GM18519 (cell line): ENCODE measurements around the gene FABP2.

Experiments used
- ATAC-seq: cut with Tn5 transposase; IDR thresholded peaks from one replicate; pipeline ENCODE4 v1.9.1; 2021; ENCODE audit warnings: mild to moderate bottlenecking, moderate library complexity; ENCODE audit not compliant: unreplicated experiment, low FRiP score

Gene FABP2

DNA sequence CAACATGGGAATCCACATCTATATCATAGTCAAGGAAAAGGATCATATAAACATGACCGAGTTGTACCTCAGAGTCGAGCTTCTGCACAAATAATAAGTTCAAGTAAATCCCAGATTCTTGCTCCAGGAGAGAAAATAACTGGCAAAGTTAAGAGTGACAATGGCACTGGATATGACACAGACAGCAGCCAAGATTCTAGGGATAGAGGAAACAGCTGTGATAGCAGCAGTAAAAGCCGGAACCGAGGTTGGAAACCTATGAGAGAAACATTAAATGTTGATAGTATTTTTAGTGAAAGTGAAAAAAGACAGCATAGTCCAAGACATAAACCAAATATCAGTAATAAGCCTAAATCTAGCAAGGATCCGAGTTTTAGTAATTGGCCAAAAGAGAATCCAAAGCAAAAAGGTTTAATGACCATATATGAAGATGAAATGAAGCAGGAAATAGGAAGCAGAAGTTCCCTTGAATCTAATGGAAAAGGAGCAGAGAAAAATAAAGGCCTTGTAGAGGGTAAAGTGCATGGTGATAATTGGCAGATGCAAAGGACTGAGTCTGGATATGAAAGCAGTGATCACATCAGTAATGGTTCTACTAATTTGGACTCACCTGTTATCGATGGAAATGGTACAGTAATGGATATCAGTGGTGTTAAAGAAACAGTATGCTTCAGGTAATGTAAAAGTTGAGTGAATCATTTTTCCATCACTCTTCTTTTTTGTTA is 50.4 kb downstream of the FABP2 start:
- ATAC-seq: no peak

- ATAC-seq: no peak
These were observed 53.5 kb downstream of the FABP2 start for GRCh38 chr4:119268466-119268865.
